Ovary (tissue), 1 donor: ENCODE measurements around the gene NEIL3.

Experiments
- EP300 ChIP-seq: sonication (generic); formaldehyde crosslinking; IDR thresholded peaks from one replicate; pipeline ENCODE4 v1.6.1; 2017; ENCODE audit warnings: antibody characterized with exemption
- POLR2A ChIP-seq: fragments of 450-650 bp; IDR thresholded peaks from one replicate; pipeline ENCODE4 v1.6.1; 2017; ENCODE audit warnings: antibody characterized with exemption, mild to moderate bottlenecking, moderate library complexity

DNA sequence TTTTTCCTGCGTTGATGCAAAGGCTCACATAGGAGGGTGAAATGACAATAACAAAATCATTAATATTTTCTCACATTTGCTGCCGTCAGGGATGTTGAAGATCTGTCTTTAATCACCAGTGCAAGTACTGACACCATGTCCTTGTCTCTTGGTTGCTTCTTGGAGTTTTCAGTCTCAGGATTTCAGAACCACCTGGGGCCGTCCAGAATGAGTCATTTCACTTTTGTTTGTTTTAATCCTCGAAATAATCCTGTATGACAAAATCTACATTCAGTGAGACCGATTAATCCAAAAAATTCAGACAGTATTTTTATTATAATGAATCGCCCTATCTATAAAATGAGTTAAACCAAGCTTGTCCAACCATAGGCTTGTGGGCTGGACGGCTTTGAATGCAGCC is 47.2 kb downstream of the NEIL3 start:
- no peak for TF ChIP-seq POLR2A
- no peak for TF ChIP-seq EP300
